ENCODE measurements around the gene CREBZF.
"Not testable (repeated sequence)": the region's sequence is repeated elsewhere in the genome, so short reads cannot be mapped to it uniquely, and the experiment has no call there.

The CREBZF gene

GRCh38 chr11:85670949-85671663, 6.2 kb upstream of the CREBZF start:
- DNase-seq (ENCODE audit: low read depth in 2 of 2, low spot score in 1 of 2), result not testable (repeated sequence)

GRCh38 chr11:85668157-85668556, 3.2 kb upstream of the CREBZF start:
- no peak for DNase-seq (ENCODE audit: low read depth in 2 of 2, low spot score in 1 of 2)

- no peak for DNase-seq (ENCODE audit: low read depth in 2 of 2, low spot score in 1 of 2)
Observed at GRCh38 chr11:85666687-85667086, 1.8 kb upstream of the CREBZF start.

GRCh38 chr11:85665733-85666132, 804 bp upstream of the CREBZF start:
- DNase-seq (ENCODE audit: low read depth in 2 of 2, low spot score in 1 of 2), result no peak

- peak; percentile 65 to 73 for DNase-seq (ENCODE audit: low read depth in 2 of 2, low spot score in 1 of 2)
Observed at GRCh38 chr11:85663753-85664614, 945 bp downstream of the CREBZF start.

- DNase-seq (ENCODE audit: low read depth in 2 of 2, low spot score in 1 of 2), result no peak
Observed at GRCh38 chr11:85663080-85663752, 1.7 kb downstream of the CREBZF start.

- no peak for DNase-seq (ENCODE audit: low read depth in 2 of 2, low spot score in 1 of 2)
Observed at GRCh38 chr11:85661972-85662664, 2.8 kb downstream of the CREBZF start.

GRCh38 chr11:85658180-85658579, 6.7 kb downstream of the CREBZF start:
- DNase-seq (ENCODE audit: low read depth in 2 of 2, low spot score in 1 of 2), result no peak

- DNase-seq (ENCODE audit: low read depth in 2 of 2, low spot score in 1 of 2), result no peak
Observed at GRCh38 chr11:85656777-85657176, 8.2 kb downstream of the CREBZF start.

- not testable (repeated sequence) for DNase-seq (ENCODE audit: low read depth in 2 of 2, low spot score in 1 of 2)
Observed at GRCh38 chr11:85654343-85654742, 10.6 kb downstream of the CREBZF start.

GRCh38 chr11:85652786-85653447, 12.0 kb downstream of the CREBZF start:
- DNase-seq (ENCODE audit: low read depth in 2 of 2, low spot score in 1 of 2), result no peak

- no peak for DNase-seq (ENCODE audit: low read depth in 2 of 2, low spot score in 1 of 2)
Observed at GRCh38 chr11:85651118-85651517, 13.8 kb downstream of the CREBZF start.

GRCh38 chr11:85647604-85648299, 17.2 kb downstream of the CREBZF start, which contains the start of gene TMEM126A:
TMEM126A (plus strand) TSS chr11:85647967; CDS start chr11:85650256, 2,289 bp downstream.
- DNase-seq (ENCODE audit: low read depth in 2 of 2, low spot score in 1 of 2), result peak; percentile 81 to 83

- DNase-seq (ENCODE audit: low read depth in 2 of 2, low spot score in 1 of 2), result no peak
Observed at GRCh38 chr11:85647078-85647477, 17.9 kb downstream of the CREBZF start.

- no peak for DNase-seq (ENCODE audit: low read depth in 2 of 2, low spot score in 1 of 2)
Observed at GRCh38 chr11:85643191-85643614, 21.7 kb downstream of the CREBZF start.

GRCh38 chr11:85634747-85635146, 30.2 kb downstream of the CREBZF start:
- DNase-seq (ENCODE audit: low read depth in 2 of 2, low spot score in 1 of 2), result no peak

GRCh38 chr11:85628771-85629341, 36.1 kb downstream of the CREBZF start:
- DNase-seq (ENCODE audit: low read depth in 2 of 2, low spot score in 1 of 2), result peak in 1 of 2 donors; percentile 8

- DNase-seq (ENCODE audit: low read depth in 2 of 2, low spot score in 1 of 2), result peak; percentile 88 to 95
Observed at GRCh38 chr11:85627998-85628770, 36.7 kb downstream of the CREBZF start, which contains the start of gene TMEM126B. TMEM126B (plus strand) TSS chr11:85628593; CDS start chr11:85628608, 15 bp downstream.
